NCI-H1092 (cell line): ENCODE data around the gene CASP3.
"Not testable (repeated sequence)": the region's sequence is repeated elsewhere in the genome, so short reads cannot be mapped to it uniquely, and the experiment has no call there.

Experiments used
- DNase-seq: peaks from one replicate; lab custom pipeline; 2025; lab: John Stamatoyannopoulos, UW

CASP3 gene

DNA sequence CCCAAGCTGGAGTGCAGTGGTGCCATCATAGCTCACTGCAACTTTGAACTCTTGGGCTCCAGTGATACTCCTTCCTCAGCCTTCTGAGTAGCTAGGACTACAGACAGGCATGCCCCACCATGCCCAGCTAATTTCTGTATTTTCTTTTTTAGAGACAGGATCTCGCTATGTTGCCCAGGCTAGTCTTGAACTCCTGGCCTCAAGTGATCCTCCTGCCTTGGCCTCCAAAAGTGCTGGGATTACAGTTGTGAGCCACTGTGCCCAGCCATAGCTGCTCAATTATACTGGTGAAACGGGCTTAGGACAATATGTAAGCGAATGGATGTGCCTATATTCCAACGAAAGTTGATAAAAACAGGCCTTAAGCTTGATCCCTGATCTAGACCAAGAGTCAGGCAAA, 13.1 kb downstream of the CASP3 start:
- DNase-seq, result no peak

DNA sequence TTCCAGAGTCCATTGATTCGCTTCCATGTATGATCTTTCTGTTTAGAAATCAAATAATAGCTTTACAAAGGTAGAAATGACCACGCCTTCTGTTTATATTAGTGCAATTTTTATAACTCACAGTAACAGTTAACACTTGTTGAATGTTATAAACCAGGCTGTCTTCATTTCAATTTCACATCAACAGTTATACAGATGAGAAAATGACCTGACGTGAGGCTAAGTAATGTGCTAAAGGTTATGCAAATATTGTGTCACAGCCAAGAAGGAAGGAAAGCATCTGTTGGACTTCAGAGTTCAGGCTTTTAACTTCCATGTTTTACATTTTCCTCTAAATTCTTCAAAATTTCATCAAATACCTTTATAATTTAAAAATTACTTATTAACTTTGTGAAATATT, 13.9 kb downstream of the CASP3 start:
- DNase-seq, result no peak

DNA sequence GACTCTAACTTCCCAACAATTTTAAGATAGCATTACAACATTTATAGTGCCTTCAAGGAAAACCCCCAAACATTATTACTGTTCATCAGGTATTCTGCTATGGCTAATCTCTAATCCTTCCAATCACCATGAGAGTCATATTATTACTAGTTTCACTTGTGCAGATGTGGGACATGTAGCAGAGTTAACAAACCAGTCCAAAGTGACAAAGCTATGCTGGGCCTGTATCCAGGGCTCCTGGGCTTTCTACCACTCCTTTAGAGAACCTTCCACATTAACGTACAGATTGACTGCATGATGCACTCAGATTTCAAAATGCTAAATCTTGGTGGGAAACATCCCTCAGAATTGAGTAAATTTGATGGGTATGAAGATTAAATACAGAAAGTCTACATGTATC, 16.4 kb downstream of the CASP3 start:
- DNase-seq, result no peak

DNA sequence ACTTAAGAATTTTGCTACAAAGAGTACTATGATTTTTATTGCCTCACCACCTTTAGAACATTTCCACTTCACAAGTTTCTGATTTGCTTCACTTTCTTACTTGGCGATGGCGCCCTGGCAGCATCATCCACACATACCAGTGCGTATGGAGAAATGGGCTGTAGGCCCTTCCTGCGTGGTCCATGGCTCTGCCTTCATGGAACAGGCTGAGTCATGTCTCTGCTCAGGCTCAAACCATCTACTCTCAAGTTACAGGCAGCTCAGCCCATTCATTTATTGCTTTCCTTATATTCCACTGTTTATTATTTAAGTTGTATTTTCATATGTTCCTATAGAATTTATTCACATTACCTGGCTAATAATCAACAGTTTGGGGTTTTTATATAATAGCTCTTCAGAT, 21.1 kb downstream of the CASP3 start:
- no peak for DNase-seq

GRCh38 chr4:184625783-184626596, 23.3 kb downstream of the CASP3 start:
- DNase-seq, result not testable (repeated sequence)

GRCh38 chr4:184624972-184625554, 24.2 kb downstream of the CASP3 start:
- DNase-seq, result no peak

- not testable (repeated sequence) for DNase-seq
Measured at GRCh38 chr4:184624504-184624903, 24.7 kb downstream of the CASP3 start.

- no peak for DNase-seq
Measured at GRCh38 chr4:184621518-184621917, 27.7 kb downstream of the CASP3 start.

DNA sequence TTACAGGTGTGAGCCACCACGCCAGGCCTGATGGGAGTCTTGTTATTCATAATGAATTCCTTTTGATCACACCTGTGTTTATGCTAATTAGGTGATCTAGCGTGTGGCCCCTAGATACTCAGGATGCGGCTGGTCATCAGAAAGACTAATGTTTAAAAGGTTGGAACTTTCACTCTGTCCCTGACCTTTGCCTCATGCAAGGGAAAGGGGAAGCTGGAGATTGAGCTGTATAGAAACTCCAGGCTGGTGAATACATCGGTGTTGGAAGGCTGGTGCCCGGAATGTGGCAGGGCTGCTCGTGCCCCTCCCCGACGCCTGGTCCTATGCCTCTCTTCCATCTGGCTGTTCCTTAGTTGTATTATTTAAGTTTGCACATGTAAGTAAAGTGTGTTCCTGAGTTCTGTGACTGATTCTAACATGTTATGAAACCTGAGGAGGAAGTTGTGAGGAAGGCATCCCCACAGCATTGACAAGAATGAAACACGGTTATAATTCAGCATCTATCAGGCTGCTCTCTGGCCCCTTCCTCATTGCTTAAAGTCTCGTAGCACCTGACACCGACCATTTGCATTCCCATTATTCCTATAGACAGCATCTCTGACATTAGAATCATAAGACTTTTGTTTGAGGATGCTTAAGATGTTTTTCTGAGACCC, 28.9 kb downstream of the CASP3 start:
- no peak for DNase-seq

- no peak for DNase-seq
Measured at GRCh38 chr4:184617600-184618196, 31.5 kb downstream of the CASP3 start.

DNA sequence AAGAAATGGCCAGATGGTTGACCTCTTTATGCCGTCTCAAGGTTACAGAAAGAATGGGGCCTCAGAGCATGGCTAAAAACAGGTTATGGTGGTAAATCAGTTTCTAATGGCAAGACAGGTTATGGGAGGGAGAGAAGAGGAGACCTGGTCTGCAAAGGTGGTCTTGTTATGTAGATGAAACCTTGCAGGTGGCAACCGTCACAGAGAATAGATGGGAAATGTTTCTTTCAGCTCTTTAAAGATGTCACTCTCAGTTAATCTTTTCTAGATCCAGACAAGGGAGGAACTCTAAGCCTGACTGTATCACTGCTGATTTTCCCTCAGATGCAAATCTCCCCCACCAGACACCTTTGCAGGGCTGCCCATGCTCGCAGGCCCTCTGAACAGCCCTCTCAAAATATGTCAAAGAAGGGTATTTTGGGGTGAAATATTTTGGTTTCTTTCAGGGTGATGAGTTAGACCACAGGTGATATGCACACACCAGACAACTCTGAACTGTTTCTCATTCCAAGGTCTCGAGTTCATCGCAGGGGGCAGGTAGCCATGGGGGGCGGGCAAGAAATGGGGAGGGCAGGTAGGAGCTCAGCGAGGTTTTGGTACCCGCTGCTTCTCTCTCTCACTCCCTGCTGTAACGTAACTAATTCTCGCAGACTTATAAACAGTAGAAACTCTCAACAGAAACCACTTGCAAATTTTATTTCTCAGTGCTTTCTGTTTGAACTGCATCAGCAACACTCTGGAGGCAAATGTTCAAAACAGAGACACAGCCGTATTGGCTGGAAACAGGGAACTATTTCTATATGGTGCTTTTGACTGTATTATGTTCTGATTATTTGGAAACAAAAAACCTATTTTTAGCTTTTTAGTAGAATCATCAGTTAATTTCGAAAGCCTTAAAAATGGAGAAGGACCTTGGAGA, 32.4 kb downstream of the CASP3 start:
- DNase-seq, result no peak

- not testable (repeated sequence) for DNase-seq
Measured at GRCh38 chr4:184616168-184616567, 33.1 kb downstream of the CASP3 start.

DNA sequence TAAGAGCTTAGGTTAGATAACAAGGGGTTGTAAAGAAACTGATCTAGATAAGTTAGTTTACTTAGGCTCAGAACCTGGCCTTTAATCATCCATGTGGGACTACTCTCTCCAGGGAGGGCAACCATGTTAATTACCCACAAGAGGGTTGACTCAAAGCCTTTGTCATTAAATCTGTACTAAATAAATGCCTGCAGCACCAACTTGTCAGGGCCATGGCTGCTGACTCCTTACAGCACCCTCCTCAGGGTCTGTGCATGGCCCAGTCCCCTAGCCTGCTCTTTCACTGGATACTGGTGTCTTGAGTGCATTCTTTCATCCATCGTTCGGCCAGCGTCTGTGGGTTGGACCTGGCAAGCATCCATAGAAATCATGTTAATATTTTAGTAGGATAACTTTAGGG, 34.7 kb downstream of the CASP3 start:
- DNase-seq, result no peak

- no peak for DNase-seq
Measured at GRCh38 chr4:184613405-184613804, 35.8 kb downstream of the CASP3 start.

GRCh38 chr4:184612074-184612473, 37.2 kb downstream of the CASP3 start:
- no peak for DNase-seq

DNA sequence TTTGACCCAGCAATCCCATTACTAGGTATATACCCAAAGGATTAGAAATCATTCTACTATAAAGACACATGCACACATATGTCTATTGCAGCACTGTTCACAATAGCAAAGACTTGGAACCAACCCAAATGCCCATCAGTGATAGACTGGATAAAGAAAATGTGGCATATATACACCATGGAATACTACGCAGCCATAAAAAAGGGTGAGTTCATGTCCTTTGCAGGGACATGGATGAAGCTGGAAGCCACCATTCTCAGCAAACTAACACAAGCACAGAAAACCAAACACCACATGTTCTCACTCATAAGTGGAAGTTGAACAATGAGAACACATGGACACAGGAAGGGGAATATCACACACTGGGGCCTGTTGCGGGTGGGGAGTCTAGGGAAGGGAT, 41.8 kb downstream of the CASP3 start:
- DNase-seq, result not testable (repeated sequence)

GRCh38 chr4:184602857-184603256, 46.4 kb downstream of the CASP3 start:
- DNase-seq, result not testable (repeated sequence)

DNA sequence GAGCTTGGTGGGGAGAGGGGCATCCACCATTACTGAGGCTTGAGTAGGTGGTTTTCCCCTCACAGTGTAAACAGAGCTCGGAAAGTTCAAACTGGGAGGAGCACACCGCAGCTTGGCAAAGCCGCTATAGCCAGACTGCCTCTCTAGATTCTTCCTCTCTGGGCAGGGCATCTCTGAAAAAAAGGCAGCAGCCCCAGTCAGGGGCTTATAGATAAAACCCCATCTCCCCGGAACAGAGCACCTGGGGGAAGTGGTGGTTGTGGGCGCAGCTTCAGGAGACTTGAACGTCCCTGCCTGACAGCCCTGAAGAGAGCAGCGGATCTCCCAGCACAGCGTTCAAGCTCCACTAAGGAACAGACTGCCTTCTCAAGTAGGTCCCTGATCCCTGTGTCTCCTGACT, 48.3 kb downstream of the CASP3 start:
- not testable (repeated sequence) for DNase-seq

DNA sequence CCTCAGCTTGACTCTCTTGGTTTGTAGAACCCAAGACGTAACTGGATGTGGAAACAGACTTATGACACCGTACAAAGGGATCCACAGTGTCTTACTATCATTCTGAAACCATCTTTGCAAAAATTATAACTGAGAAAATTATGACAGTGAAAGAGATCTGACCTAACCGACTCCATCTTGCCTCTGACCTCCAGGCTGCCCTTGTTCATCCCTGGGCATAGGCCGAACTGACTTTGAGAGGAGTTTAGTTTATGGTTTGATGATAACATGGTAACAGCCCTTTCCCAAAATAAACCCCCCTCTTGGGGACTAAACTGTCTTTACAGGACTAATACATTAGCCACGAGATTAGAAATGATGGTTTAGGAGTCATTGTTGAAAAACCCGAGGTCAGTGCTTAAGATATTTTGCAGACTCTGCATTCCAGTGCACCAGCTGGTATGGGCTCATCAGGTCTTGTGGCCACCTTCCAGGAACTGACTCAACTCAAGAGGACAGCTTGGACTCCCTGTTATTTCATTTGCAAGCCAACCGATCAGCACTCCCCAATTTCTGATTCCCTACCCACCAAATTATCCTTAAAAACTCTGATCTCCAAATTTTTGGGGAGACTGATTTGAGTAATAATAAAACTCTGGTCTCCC, 49.6 kb downstream of the CASP3 start:
- DNase-seq, result no peak

DNA sequence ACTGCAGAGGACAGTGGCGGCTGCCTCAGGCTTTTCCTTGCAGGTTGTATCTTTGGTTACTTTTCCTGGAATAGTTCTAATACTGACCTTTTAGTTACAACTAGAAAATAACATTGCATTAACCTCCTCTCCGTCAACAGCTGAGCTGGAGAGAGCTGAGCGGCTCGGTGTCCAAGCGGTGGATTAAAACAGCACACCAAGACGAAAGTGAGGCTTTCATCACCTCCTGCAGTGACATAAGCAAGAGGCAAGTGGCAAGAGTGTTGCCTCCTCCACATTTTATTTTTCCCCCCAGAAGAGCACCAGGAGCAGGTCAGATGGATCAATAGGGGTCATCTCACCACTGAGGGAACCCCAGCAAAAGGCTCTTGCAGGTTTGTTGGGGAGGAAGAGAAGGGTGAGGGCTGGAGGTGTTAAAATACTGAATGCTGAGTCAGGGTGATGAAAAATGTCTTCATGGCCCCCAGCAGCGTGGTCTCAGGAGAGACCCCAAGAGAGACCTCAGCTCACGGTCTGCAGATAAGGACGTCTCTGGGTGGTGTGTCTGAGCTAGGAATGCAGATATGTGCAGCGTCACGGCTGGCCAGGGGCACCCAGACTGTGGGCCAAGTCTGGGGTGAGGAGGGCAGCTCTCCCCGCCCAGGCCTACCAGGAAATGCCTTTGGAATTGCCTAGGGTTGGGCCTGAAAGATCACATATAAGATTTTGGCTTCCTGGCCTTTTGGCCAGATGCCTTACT, 50.3 kb downstream of the CASP3 start:
- DNase-seq, result no peak
